ENCODE data around the gene ATXN7L1. TPM values are rescaled to one million over a fixed set of nuclear protein-coding genes. Genes with fewer than 3 reads are reported as not detected.
A peak's percentile ranks its signal among the peaks of the same experiment; 100 is the strongest.

Gene ATXN7L1
- total RNA-seq, 1 experiment from 2014 or later = 38.5 TPM

DNA sequence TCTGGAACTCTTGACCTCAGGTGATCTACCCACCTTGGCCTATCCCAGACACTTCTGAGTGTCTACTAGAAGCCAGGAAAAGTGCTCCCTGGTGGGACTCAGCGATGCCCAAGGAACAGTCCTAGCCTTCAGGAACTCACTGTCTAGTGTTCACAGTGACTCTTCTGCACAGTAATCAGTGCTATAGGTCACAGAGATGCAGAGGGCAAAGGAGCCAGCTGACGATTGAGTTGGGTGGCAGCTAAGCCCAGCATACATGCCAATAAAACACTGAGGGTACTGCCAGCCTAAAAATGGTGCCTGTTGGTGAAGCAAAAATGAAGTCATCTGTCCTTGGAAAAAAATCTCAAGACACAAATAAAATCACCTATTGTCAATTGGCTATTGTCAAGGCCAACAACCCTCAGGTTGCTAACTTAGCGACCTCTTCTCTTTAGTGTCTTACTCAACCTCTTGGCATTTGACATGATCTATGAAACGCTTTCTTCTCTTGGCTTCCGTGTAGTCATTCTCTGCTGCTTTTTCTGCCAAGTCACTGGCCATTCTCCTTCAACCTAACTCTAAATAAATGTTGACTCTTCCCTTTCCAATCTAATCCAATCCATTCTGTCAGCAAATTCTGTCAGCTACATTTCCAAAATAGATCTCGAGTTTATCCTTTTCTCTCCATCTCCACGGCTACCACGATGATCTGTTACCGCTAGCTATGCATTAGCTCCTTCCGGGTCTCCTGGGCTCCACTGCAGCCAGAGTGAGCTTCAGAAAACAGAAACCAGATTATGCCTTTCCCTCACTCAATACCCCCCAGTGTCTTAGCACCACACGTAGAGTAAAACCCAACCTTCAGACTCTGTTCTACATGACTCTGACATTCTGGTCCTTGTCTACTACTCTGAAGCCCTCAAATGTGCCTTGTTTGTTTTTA, 99.2 kb downstream of the ATXN7L1 start:
- H3K4me3 Mint-ChIP-seq = no peak overlapping the region
- H3K36me3 Mint-ChIP-seq = no peaks in the 10 kb centered on the region
- peak overlapping the region; percentile 7; the same call in 1 of the 2 replicates for H3K27ac Mint-ChIP-seq
- no peaks in the 10 kb centered on the region for H3K27me3 Mint-ChIP-seq (ENCODE audit: low read depth)
- TF ChIP-seq, protein P1, sequence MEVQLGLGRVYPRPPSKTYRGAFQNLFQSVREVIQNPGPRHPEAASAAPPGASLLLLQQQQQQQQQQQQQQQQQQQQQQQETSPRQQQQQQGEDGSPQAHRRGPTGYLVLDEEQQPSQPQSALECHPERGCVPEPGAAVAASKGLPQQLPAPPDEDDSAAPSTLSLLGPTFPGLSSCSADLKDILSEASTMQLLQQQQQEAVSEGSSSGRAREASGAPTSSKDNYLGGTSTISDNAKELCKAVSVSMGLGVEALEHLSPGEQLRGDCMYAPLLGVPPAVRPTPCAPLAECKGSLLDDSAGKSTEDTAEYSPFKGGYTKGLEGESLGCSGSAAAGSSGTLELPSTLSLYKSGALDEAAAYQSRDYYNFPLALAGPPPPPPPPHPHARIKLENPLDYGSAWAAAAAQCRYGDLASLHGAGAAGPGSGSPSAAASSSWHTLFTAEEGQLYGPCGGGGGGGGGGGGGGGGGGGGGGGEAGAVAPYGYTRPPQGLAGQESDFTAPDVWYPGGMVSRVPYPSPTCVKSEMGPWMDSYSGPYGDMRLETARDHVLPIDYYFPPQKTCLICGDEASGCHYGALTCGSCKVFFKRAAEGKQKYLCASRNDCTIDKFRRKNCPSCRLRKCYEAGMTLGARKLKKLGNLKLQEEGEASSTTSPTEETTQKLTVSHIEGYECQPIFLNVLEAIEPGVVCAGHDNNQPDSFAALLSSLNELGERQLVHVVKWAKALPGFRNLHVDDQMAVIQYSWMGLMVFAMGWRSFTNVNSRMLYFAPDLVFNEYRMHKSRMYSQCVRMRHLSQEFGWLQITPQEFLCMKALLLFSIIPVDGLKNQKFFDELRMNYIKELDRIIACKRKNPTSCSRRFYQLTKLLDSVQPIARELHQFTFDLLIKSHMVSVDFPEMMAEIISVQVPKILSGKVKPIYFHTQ (CRISPR knock-in tag; IDR thresholded peaks at IDR 0.05) = no peak
- TF ChIP-seq GTF2I (CRISPR knock-in tag; conservative IDR thresholded peaks at IDR 0.05) = no peak
- TF ChIP-seq, protein P2, sequence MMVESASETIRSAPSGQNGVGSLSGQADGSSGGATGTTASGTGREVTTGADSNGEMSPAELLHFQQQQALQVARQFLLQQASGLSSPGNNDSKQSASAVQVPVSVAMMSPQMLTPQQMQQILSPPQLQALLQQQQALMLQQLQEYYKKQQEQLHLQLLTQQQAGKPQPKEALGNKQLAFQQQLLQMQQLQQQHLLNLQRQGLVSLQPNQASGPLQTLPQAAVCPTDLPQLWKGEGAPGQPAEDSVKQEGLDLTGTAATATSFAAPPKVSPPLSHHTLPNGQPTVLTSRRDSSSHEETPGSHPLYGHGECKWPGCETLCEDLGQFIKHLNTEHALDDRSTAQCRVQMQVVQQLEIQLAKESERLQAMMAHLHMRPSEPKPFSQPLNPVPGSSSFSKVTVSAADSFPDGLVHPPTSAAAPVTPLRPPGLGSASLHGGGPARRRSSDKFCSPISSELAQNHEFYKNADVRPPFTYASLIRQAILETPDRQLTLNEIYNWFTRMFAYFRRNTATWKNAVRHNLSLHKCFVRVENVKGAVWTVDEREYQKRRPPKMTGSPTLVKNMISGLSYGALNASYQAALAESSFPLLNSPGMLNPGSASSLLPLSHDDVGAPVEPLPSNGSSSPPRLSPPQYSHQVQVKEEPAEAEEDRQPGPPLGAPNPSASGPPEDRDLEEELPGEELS (CRISPR knock-in tag; IDR thresholded peaks at IDR 0.05) = no peak
- no peak for TF ChIP-seq ZBTB21 (CRISPR knock-in tag; IDR thresholded peaks at IDR 0.05; ENCODE audit: borderline replicate concordance)
- TF ChIP-seq ZNF121 (CRISPR knock-in tag; IDR thresholded peaks at IDR 0.05) = no peak
- TF ChIP-seq FOXJ3 (CRISPR knock-in tag; IDR thresholded peaks at IDR 0.05; ENCODE audit: borderline replicate concordance) = no peak
- TF ChIP-seq, protein P3, sequence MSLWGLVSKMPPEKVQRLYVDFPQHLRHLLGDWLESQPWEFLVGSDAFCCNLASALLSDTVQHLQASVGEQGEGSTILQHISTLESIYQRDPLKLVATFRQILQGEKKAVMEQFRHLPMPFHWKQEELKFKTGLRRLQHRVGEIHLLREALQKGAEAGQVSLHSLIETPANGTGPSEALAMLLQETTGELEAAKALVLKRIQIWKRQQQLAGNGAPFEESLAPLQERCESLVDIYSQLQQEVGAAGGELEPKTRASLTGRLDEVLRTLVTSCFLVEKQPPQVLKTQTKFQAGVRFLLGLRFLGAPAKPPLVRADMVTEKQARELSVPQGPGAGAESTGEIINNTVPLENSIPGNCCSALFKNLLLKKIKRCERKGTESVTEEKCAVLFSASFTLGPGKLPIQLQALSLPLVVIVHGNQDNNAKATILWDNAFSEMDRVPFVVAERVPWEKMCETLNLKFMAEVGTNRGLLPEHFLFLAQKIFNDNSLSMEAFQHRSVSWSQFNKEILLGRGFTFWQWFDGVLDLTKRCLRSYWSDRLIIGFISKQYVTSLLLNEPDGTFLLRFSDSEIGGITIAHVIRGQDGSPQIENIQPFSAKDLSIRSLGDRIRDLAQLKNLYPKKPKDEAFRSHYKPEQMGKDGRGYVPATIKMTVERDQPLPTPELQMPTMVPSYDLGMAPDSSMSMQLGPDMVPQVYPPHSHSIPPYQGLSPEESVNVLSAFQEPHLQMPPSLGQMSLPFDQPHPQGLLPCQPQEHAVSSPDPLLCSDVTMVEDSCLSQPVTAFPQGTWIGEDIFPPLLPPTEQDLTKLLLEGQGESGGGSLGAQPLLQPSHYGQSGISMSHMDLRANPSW (CRISPR knock-in tag; conservative IDR thresholded peaks at IDR 0.05; ENCODE audit: low read depth) = no peak
- TF ChIP-seq, protein P4, sequence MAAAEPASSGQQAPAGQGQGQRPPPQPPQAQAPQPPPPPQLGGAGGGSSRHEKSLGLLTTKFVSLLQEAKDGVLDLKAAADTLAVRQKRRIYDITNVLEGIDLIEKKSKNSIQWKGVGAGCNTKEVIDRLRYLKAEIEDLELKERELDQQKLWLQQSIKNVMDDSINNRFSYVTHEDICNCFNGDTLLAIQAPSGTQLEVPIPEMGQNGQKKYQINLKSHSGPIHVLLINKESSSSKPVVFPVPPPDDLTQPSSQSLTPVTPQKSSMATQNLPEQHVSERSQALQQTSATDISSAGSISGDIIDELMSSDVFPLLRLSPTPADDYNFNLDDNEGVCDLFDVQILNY (CRISPR knock-in tag; IDR thresholded peaks at IDR 0.05) = no peak
- TF ChIP-seq MXD4 (CRISPR knock-in tag; IDR thresholded peaks at IDR 0.05; ENCODE audit: borderline replicate concordance) = no peak
- no peak for TF ChIP-seq RELA (CRISPR knock-in tag; IDR thresholded peaks at IDR 0.05; ENCODE audit: borderline replicate concordance)
- TF ChIP-seq NFATC4 (CRISPR knock-in tag; IDR thresholded peaks at IDR 0.05) = no peak
- no peak for TF ChIP-seq EMX1 (CRISPR knock-in tag; IDR thresholded peaks at IDR 0.05)
- TF ChIP-seq TP53 (CRISPR knock-in tag; IDR thresholded peaks at IDR 0.05) = no peak
- TF ChIP-seq, protein P5, sequence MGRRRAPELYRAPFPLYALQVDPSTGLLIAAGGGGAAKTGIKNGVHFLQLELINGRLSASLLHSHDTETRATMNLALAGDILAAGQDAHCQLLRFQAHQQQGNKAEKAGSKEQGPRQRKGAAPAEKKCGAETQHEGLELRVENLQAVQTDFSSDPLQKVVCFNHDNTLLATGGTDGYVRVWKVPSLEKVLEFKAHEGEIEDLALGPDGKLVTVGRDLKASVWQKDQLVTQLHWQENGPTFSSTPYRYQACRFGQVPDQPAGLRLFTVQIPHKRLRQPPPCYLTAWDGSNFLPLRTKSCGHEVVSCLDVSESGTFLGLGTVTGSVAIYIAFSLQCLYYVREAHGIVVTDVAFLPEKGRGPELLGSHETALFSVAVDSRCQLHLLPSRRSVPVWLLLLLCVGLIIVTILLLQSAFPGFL (CRISPR knock-in tag; IDR thresholded peaks at IDR 0.05; ENCODE audit: borderline replicate concordance) = no peak
- DNase-seq (ENCODE audit: low spot score) (no peak), ATAC-seq (no peak)
- ChIA-PET CTCF (interaction anchor here (0.6 to 4.8 kb wide), 4 partner anchors 12 to 120 kb away, joined by 3 to 28 read pairs (median 4); no protein-coding TSS in a partner anchor), POLR2A (no interaction called here)
- peaks cover 69% of the 10 kb centered on the region for H3K4me1 Mint-ChIP-seq
- H3K9me3 Mint-ChIP-seq = no peaks in the 10 kb centered on the region
